ENCODE results near the gene SHC4. TPM values are rescaled to one million over a fixed set of nuclear protein-coding genes. Genes with fewer than 3 reads are reported as not detected.
A peak's percentile ranks its signal among the peaks of the same experiment; 100 is the strongest.

The SHC4 gene
- total and polyA plus RNA-seq, 4 donors = 0.09 to 1.9 (median 0.44) TPM

DNA sequence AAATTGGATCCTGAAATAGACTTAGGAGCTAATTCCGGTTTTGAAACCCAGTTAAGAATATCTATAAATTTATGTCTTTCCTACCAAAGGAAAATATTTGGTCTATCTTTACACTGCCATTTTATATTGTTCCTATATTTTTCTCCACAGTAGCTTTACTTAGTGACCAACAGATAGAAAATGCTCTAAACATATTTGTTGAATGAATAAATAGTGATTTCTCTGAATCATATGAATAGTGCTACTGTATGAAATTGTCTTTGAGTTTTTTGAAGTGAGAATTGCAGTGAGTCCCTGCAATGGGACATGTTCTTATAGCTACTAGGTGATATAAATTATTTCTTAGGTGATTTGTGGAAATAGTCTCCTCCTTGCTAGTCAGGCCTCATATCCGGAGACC lies 104.3 kb downstream of the SHC4 start:
- no peaks in the 10 kb centered on the region for H3K9me3 ChIP-seq (ENCODE audit: control insufficient read depth in 4 of 4, insufficient read depth in 3 of 4, low read length in 3 of 4)
- no peak overlapping the region for H3K9ac ChIP-seq (ENCODE audit: insufficient read depth in 1 of 2, low read length in 2 of 2)
- H3K4me3 ChIP-seq = no peak overlapping the region
- peaks cover 0 to 9% (median 4%) of the 10 kb centered on the region in 5 donors for H3K4me1 ChIP-seq (ENCODE audit: control insufficient read depth in 5 of 5, insufficient read depth in 5 of 5, low read length in 5 of 5)
- DNase-seq (no peak), ATAC-seq (ENCODE audit: insufficient read depth, low FRiP score) (no peak)
- TF ChIP-seq, protein P1, sequence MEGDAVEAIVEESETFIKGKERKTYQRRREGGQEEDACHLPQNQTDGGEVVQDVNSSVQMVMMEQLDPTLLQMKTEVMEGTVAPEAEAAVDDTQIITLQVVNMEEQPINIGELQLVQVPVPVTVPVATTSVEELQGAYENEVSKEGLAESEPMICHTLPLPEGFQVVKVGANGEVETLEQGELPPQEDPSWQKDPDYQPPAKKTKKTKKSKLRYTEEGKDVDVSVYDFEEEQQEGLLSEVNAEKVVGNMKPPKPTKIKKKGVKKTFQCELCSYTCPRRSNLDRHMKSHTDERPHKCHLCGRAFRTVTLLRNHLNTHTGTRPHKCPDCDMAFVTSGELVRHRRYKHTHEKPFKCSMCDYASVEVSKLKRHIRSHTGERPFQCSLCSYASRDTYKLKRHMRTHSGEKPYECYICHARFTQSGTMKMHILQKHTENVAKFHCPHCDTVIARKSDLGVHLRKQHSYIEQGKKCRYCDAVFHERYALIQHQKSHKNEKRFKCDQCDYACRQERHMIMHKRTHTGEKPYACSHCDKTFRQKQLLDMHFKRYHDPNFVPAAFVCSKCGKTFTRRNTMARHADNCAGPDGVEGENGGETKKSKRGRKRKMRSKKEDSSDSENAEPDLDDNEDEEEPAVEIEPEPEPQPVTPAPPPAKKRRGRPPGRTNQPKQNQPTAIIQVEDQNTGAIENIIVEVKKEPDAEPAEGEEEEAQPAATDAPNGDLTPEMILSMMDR (IDR thresholded peaks at IDR 0.05; ENCODE audit: control extremely low read depth, extremely low read depth) = no peak
- no peaks in the 10 kb centered on the region for H3K36me3 ChIP-seq (ENCODE audit: control insufficient read depth in 4 of 4, insufficient read depth in 4 of 4, low read length in 4 of 4)
- WGBS, 2 donors = 95 to 96% methylated on average over 2 of the region's 2 CpGs
- H3K27ac ChIP-seq (ENCODE audit: low read depth in 1 of 2, low read length in 1 of 2) = no peak overlapping the region
- no peaks in the 10 kb centered on the region for H3K27me3 ChIP-seq (ENCODE audit: control insufficient read depth in 3 of 3, insufficient read depth in 3 of 3, low read length in 2 of 3)

DNA sequence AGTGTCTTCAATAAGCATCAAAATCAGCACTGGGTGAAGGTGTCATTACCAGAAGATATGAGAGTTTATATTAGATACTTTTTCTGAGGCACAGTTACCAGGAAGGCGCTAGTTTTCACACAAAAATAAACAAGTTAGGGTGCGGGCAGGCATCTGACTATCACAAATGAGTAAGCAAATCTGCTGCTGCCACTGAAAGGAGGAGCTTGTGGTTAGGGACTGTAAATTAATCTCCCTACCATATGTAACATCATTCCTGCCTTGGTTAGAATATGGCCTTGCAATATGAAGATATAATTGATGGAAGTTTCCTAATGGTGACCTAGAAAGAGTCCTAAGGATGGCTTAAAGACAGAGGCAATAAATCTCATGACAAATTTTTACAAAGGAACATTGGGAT lies 105.3 kb downstream of the SHC4 start:
- WGBS, 2 donors = 21 to 40% methylated on average over 2 of the region's 2 CpGs
- peaks cover 0 to 9% (median 4%) of the 10 kb centered on the region in 5 donors for H3K4me1 ChIP-seq (ENCODE audit: control insufficient read depth in 5 of 5, insufficient read depth in 5 of 5, low read length in 5 of 5)
- TF ChIP-seq, protein P1 (IDR thresholded peaks at IDR 0.05; ENCODE audit: control extremely low read depth, extremely low read depth) = no peak
- no peak overlapping the region for H3K27ac ChIP-seq (ENCODE audit: low read depth in 1 of 2, low read length in 1 of 2)
- no peak overlapping the region for H3K9ac ChIP-seq (ENCODE audit: insufficient read depth in 1 of 2, low read length in 2 of 2)
- no peaks in the 10 kb centered on the region for H3K9me3 ChIP-seq (ENCODE audit: control insufficient read depth in 4 of 4, insufficient read depth in 3 of 4, low read length in 3 of 4)
- DNase-seq = no peak
- no peak for ATAC-seq (ENCODE audit: insufficient read depth, low FRiP score)
- H3K36me3 ChIP-seq (ENCODE audit: control insufficient read depth in 4 of 4, insufficient read depth in 4 of 4, low read length in 4 of 4) = no peaks in the 10 kb centered on the region
- no peaks in the 10 kb centered on the region for H3K27me3 ChIP-seq (ENCODE audit: control insufficient read depth in 3 of 3, insufficient read depth in 3 of 3, low read length in 2 of 3)
- H3K4me3 ChIP-seq = no peak overlapping the region

DNA sequence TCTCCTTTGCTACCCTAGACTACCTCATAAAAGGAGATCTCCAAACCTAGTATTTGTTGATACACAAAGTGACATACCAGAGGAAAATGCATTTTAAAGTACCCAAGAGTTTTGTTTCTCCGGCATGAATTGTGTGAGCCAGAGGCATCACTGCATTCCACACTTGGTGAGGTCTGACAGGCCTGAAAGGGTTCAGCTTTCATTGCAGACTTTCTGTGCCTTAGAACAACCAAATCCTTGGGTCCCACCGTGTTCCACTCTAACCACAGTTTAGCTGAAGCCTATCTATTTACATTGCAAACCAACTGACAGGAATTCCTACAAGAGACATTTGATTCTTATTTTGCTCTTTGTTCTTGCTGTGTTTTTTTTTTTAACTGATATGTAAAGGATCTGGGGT lies 106.8 kb downstream of the SHC4 start:
- WGBS, 2 donors = 54 to 62% methylated on average over 2 of the region's 2 CpGs
- Histone ChIP-seq H3K9ac (ENCODE audit: insufficient read depth in 1 of 2, low read length in 2 of 2) (no peak overlapping the region), H3K27ac (ENCODE audit: low read depth in 1 of 2, low read length in 1 of 2) (no peak overlapping the region), H3K36me3 (ENCODE audit: control insufficient read depth in 4 of 4, insufficient read depth in 4 of 4, low read length in 4 of 4) (peaks cover 0 to 1% (median 0%) of the 10 kb centered on the region in 4 donors), H3K4me3 (no peak overlapping the region), H3K9me3 (ENCODE audit: control insufficient read depth in 4 of 4, insufficient read depth in 3 of 4, low read length in 3 of 4) (no peaks in the 10 kb centered on the region), H3K27me3 (ENCODE audit: control insufficient read depth in 3 of 3, insufficient read depth in 3 of 3, low read length in 2 of 3) (no peaks in the 10 kb centered on the region), H3K4me1 (ENCODE audit: control insufficient read depth in 5 of 5, insufficient read depth in 5 of 5, low read length in 5 of 5) (peaks cover 0 to 9% (median 4%) of the 10 kb centered on the region in 5 donors)
- ATAC-seq (ENCODE audit: insufficient read depth, low FRiP score) (no peak), DNase-seq (peak in 1 of 3 donors; percentile 23)
- TF ChIP-seq, protein P1 (IDR thresholded peaks at IDR 0.05; ENCODE audit: control extremely low read depth, extremely low read depth) = no peak

Measured in lung (tissue), 12 donors.